HG03571 (cell line): ENCODE measurements around the gene KRT71.
"Not testable (repeated sequence)": the region's sequence is repeated elsewhere in the genome, so short reads cannot be mapped to it uniquely, and the experiment has no call there.

ENCODE experiments used
- ATAC-seq: cut with Tn5 transposase; IDR thresholded peaks from one replicate; pipeline ENCODE4 v1.9.1; 2021; ENCODE audit not compliant: unreplicated experiment

The KRT71 gene

GRCh38 chr12:52522346-52523011 is 30.5 kb downstream of the KRT71 start:
- no peak for ATAC-seq

DNA sequence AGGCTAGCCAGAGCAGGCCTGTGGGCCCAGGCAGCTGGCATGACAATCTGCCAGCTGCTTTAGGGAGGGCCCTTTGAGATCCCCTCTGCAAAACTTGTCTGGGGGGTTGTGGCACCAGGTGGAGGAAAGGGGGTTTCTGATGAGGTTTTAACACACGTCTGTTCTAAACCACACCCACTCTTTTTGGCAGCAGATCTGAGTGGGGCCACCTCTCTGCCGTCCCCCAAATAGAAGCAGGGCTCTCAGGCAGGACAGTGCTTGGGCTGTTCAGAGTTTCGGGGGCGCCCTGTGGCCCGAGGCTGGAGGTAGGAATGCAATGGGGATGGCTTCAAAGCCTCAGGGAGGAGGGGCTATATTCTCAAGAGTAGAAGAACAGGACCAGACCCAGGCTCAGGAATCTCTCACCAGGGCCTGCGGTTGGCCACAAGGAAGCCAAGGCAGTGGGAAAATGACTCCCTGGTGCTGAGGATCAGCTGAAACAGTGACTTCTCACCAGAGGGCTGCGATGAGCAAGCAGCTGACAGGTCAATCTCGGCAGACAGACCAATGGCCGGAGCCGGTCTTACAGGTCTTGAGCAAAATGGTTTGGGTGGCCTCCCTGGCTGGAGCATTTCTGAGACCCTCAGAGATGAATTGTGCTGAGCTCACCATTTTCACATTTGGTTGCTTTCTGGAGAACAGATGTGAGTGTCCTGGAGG is 31.2 kb downstream of the KRT71 start:
- no peak for ATAC-seq

- ATAC-seq, result no peak
Observed at GRCh38 chr12:52521175-52521567, 31.8 kb downstream of the KRT71 start.

- ATAC-seq, result no peak
Observed at GRCh38 chr12:52519826-52520662, 32.9 kb downstream of the KRT71 start, which contains the start of gene KRT5. TSS of gene KRT5 (minus strand) at chr12:52520394. CDS start at chr12:52520296, 98 bp downstream.

GRCh38 chr12:52519387-52519703 is 33.6 kb downstream of the KRT71 start:
- no peak for ATAC-seq

GRCh38 chr12:52518574-52519386 is 34.2 kb downstream of the KRT71 start:
- no peak for ATAC-seq

- ATAC-seq, result no peak
Observed at GRCh38 chr12:52517888-52518287, 35.1 kb downstream of the KRT71 start.

DNA sequence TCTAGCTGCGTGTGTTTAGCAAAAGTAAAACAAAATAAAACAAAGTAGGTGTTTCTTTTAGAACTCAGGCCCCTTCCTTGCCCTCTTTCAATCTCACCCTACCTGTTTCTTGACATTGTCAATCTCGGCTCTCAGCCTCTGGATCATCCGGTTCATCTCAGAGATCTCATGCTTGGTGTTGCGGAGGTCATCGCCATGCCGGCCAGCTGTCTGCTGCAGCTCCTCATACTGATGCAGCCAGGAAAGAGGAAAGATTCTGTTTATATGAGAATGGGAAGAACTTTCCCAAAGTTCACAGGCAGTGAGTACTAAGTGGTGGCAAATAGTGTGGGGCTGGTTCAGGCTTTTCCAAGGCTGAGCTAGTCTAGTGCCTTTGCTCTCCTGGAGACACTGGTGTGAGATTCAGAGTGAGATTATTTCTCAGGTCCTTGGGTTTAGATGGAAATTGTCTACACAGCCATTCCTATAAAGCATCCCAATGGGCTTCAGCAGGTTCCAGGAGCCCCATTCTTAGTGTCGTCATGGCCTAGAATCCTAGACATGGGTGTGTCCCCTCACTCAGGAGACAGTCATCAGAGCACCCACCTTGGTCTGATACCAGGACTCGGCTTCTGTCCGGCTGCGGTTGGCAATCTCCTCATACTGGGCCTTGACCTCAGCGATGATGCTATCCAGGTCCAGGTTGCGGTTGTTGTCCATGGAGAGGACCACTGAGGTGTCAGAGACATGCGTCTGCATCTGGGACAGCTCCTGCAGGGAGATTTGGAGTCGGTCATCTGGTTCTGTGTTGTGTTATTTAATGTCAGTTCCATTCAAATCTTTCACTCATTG is 35.7 kb downstream of the KRT71 start:
- no peak for ATAC-seq

DNA sequence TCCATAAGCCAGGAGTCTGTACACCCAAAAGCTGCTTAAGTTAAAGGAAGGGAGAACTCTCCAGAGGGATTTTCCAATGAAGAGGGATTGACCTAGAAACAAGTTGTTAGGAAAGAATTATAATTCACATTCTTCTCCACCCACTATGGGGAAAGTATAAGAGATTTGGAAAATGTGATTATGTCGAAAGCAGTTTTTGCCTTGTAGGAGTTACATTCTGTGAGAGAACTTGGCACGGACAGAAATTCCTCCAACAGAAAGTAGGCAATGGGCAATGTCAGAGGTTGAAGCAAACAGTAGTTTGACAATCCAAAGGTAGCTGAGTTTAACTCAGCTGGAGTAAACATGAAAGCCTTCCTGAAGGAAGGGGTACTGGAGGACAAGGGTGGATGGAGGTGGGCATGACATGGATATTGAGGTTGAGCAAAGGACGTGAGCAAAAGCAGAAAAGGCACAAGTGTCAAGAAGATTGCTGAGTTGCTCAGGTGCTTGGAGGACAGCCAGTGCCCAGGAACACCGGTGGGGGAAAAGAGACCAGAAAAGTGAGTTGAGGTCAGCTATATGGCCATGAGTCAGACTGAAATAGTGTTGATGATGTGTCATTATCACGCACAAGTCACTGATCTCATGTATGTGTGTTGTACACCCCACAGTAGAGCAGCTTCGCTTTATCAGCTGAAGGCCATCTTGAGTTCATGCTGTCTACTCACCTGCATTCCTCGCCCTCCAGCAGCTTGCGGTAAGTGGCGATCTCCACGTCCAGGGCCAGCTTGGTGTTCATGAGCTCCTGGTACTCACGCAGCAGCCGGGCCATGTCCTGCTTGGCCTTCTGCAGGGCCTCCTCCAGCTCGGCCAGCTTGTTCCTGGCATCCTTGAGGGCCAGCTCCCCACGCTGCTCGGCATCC is 36.8 kb downstream of the KRT71 start:
- no peak for ATAC-seq

GRCh38 chr12:52515319-52515646 is 37.7 kb downstream of the KRT71 start:
- no peak for ATAC-seq

- no peak for ATAC-seq
Observed at GRCh38 chr12:52514471-52515318, 38.2 kb downstream of the KRT71 start.

DNA sequence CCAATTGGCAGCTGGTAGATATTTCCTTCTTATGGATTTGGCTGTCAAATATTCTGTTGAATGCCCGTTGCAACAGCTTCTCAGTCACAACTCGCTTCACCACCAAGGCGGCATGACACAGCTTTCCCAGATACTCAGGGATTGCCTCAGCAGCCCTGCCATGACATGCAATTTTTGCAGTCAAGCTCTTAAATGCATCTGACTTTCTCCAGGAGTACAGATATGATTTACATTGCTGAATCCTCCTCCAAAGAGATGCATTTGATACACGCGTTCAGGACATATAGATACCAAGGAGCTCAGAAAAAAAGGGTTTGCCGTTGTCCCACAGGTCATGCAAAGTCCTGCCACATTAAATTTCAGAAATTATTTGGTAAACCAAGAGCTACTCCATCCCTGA is 39.2 kb downstream of the KRT71 start:
- ATAC-seq, result no peak

- no peak for ATAC-seq
Observed at GRCh38 chr12:52508211-52508610, 44.7 kb downstream of the KRT71 start.

DNA sequence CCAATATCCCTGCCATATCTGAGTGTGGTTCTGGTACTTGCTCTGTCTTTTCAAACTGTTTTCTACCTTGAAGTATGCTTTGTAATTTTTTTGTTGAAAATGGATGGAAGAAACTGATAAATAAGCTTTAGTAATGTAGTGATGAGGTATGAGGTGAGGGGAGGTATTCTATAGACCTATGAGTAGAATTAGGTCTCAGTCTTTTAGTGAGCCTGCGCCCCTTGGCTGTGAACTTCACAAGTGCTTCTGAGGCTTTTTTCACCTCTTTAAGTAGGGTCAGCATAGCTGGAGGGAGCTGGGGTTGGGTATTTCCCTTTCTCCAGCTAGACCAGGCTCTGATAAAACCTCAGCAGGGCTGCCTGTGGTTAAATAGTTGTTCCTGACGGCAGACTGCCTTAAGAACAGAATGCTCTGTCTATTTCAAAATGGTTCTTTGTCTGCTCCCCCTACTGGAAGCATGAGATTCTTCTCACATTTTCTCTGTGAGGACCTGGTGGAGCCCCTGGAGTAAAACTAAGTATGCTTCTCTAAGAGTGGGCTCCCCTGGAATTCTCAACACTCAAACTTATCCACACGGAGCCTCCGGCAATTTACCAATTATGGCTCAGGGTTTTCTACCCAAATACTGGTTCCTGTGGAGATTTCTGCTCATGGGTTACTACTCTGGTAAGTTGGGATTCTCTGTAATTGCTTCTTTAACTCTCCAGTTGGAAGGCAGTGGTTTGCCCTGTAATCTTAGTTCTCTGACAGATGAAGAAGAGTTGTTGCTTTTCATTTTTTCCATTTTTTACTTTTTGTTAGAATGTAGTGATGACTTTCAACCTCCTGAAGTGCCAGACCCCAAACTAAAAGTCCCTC is 45.9 kb downstream of the KRT71 start:
- no peak for ATAC-seq

DNA sequence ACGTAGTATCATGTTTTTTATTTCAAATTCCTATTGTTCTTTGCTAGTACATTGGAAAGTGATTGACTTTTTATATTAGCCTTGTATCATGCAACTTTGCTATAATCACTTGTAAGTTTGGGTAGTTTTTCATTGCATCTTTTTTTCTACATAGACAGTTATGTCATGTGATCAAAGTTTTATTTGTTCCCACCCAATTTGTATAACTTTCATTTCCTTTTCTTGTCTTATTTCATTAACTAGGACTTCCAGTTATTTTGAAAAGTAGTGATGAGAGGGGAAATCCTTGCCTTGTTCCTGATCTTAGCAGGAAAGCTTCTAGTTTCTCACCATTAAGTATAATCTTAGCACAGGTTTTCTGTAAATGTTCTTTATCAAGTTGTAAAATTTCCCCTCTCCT is 50.1 kb downstream of the KRT71 start:
- ATAC-seq, result no peak

DNA sequence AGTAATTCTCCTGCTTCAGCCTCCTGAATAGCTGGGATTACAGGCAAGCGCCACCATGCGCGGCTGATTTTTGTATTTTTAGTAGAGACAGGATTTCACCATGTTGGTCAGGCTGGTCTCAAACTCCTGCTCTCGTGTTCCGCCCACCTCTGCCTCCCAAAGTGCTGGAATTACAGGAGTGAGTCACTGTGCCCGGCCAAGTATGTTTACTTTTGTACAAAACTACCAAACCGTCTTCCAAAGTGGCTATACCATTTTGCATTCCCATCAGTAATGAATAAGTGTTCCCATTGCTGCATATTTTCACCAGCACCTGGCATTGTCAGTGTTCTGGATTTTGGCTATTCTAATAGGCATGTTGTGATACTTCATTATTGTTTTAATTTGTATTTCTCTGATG is 51.5 kb downstream of the KRT71 start:
- no peak for ATAC-seq

DNA sequence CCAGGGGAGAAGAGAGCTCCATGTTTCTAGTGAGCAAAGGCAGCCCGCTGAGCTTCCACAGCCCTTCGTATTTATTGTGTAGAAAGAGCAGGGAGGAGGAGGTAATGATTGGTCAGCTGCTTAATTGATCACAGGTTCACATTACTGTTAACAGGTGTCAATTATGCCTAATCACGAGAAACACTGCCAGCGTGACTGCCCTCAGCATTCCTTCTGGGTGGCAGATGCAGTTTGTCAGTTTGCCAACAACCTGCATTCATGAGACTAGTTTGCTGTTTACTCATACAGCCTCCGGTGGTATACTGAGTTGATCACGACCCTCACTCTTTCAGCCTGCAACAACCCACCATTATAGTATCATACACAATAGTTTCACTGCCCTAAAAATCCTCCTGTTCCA is 52.4 kb downstream of the KRT71 start:
- not testable (repeated sequence) for ATAC-seq
